C4-2B (cell line): ENCODE data around the gene ZNF594.
"Not testable (repeated sequence)": the region's sequence is repeated elsewhere in the genome, so short reads cannot be mapped to it uniquely, and the experiment has no call there.

Experiments used
- ZFX ChIP-seq: fragments of 450-650 bp; IDR thresholded peaks from 2 replicates; pipeline ENCODE4 v1.6.1; 2017
- TF ChIP-seq, protein P1 (sequence below): fragments of 450-650 bp; conservative IDR thresholded peaks from 2 replicates; pipeline ENCODE4 v1.5.1; 2017; ENCODE audit warnings: mild to moderate bottlenecking

DNA sequence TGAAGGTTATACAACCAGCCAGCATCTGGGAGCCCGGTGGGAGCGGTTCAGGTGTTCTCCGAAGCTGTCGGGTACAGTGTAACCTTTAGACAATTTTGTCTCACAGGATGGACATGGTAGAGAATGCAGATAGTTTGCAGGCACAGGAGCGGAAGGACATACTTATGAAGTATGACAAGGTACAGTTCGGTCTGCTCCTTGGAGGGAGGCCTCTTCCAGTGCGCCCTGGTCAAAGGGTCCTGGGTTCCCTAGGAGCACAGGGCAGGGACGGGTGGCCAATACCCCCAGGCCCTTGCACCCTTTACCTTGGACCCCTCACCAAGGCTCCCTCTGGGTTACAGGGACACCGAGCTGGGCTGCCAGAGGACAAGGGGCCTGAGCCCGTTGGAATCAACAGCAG, 61.4 kb downstream of the ZNF594 start:
- TF ChIP-seq, protein P1, sequence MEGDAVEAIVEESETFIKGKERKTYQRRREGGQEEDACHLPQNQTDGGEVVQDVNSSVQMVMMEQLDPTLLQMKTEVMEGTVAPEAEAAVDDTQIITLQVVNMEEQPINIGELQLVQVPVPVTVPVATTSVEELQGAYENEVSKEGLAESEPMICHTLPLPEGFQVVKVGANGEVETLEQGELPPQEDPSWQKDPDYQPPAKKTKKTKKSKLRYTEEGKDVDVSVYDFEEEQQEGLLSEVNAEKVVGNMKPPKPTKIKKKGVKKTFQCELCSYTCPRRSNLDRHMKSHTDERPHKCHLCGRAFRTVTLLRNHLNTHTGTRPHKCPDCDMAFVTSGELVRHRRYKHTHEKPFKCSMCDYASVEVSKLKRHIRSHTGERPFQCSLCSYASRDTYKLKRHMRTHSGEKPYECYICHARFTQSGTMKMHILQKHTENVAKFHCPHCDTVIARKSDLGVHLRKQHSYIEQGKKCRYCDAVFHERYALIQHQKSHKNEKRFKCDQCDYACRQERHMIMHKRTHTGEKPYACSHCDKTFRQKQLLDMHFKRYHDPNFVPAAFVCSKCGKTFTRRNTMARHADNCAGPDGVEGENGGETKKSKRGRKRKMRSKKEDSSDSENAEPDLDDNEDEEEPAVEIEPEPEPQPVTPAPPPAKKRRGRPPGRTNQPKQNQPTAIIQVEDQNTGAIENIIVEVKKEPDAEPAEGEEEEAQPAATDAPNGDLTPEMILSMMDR = not testable (repeated sequence)
- not testable (repeated sequence) for TF ChIP-seq ZFX
